Measurements from ENCODE around the gene KSR1. TPM values are rescaled to one million over a fixed set of nuclear protein-coding genes. Genes with fewer than 3 reads are reported as not detected.
"Not testable (repeated sequence)": the region's sequence is repeated elsewhere in the genome, so short reads cannot be mapped to it uniquely, and the experiment has no call there.

KSR1 gene
- total RNA-seq, 4 donors from 2014 or later = 17.7 to 77.0 (median 34.6) TPM

DNA sequence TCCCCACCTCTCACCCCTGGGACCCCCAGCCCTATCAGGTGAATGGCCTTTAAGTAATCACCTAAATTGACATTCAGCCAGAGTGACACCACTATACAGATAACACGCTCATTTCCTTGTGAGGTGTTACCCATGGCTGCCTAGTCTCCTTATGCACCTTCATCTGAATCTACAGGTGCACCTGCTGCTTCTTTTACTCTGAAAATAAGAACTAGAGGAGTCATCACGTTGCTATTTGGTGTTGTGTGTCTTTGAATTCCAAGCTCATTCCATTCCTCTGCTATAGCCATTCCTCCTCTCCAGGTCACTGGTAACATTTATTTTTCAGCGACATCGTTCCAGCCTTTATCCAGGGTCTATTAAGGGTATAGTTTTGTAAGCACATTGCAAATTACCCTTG is 184.5 kb downstream of the KSR1 start:
- Histone ChIP-seq H3K4me3 (no peak overlapping the region), H3K27ac (no peak overlapping the region), H3K9me3 (no peaks in the 10 kb centered on the region), H3K36me3 (no peaks in the 10 kb centered on the region), H3K4me1 (no peaks in the 10 kb centered on the region), H3K27me3 (no peaks in the 10 kb centered on the region)
- intact Hi-C loops (cut with DNase I; ENCODE audit: low total_unique reads) = no loop called here
- no peak for DNase-seq
- no peak for TF ChIP-seq POLR2A (IDR thresholded peaks at IDR 0.05)
- TF ChIP-seq, protein P1, sequence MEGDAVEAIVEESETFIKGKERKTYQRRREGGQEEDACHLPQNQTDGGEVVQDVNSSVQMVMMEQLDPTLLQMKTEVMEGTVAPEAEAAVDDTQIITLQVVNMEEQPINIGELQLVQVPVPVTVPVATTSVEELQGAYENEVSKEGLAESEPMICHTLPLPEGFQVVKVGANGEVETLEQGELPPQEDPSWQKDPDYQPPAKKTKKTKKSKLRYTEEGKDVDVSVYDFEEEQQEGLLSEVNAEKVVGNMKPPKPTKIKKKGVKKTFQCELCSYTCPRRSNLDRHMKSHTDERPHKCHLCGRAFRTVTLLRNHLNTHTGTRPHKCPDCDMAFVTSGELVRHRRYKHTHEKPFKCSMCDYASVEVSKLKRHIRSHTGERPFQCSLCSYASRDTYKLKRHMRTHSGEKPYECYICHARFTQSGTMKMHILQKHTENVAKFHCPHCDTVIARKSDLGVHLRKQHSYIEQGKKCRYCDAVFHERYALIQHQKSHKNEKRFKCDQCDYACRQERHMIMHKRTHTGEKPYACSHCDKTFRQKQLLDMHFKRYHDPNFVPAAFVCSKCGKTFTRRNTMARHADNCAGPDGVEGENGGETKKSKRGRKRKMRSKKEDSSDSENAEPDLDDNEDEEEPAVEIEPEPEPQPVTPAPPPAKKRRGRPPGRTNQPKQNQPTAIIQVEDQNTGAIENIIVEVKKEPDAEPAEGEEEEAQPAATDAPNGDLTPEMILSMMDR (IDR thresholded peaks at IDR 0.05) = no peak

DNA sequence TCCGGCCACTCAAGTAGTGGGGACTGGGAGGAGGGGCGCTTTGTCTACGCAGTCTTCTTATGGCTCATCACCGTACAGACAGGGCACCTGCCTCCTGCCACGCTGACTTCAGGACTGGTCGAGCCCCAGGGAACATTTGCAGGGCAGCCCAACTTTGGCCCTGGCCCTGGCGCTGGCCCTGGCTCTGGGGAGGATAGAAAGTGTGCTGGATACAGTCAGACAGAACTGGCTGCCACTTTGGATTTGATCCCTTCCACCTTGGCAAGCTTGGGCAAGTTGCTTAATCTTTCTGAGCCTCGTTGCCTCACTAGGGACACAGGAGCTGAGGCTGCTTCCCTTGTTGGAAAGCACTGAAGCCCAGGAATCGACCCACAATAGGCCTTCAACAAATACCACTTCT is 188.3 kb downstream of the KSR1 start:
- Histone ChIP-seq H3K4me3 (no peak overlapping the region), H3K4me1 (no peaks in the 10 kb centered on the region), H3K27me3 (no peaks in the 10 kb centered on the region), H3K27ac (no peak overlapping the region), H3K36me3 (no peaks in the 10 kb centered on the region), H3K9me3 (no peaks in the 10 kb centered on the region)
- intact Hi-C loops (cut with DNase I; ENCODE audit: low total_unique reads) = no loop called here
- no peak for TF ChIP-seq POLR2A (IDR thresholded peaks at IDR 0.05)
- TF ChIP-seq, protein P1 (IDR thresholded peaks at IDR 0.05) = no peak
- DNase-seq = no peak

GRCh38 chr17:27645621-27646020 is 189.4 kb downstream of the KSR1 start:
- H3K27me3 ChIP-seq; DNase-seq; H3K4me3 ChIP-seq; intact Hi-C loops (cut with DNase I; ENCODE audit: low total_unique reads); H3K36me3 ChIP-seq; H3K4me1 ChIP-seq; H3K27ac ChIP-seq; H3K9me3 ChIP-seq: not testable (repeated sequence)

- TF ChIP-seq, protein P1 (IDR thresholded peaks at IDR 0.05) = no peak
- TF ChIP-seq POLR2A (IDR thresholded peaks at IDR 0.05) = no peak
- no peaks in the 10 kb centered on the region for H3K36me3 ChIP-seq
- no peaks in the 10 kb centered on the region for H3K4me1 ChIP-seq
- intact Hi-C loops (cut with DNase I; ENCODE audit: low total_unique reads) = no loop called here
- H3K9me3 ChIP-seq = no peaks in the 10 kb centered on the region
- no peaks in the 10 kb centered on the region for H3K27me3 ChIP-seq
- DNase-seq = no peak
- no peak overlapping the region for H3K27ac ChIP-seq
- no peak overlapping the region for H3K4me3 ChIP-seq
Measured at GRCh38 chr17:27646232-27646631, 190.0 kb downstream of the KSR1 start.

- Histone ChIP-seq H3K9me3 (no peaks in the 10 kb centered on the region), H3K27ac (no peak overlapping the region), H3K4me3 (no peak overlapping the region), H3K36me3 (no peaks in the 10 kb centered on the region), H3K4me1 (no peaks in the 10 kb centered on the region), H3K27me3 (no peaks in the 10 kb centered on the region)
- TF ChIP-seq, protein P1 (IDR thresholded peaks at IDR 0.05) = no peak
- TF ChIP-seq POLR2A (IDR thresholded peaks at IDR 0.05) = no peak
- DNase-seq = no peak
- intact Hi-C loops (cut with DNase I; ENCODE audit: low total_unique reads) = no loop called here
Measured at GRCh38 chr17:27647765-27648164, 191.5 kb downstream of the KSR1 start.

GRCh38 chr17:27649111-27649571 is 192.9 kb downstream of the KSR1 start:
- H3K36me3 ChIP-seq; H3K9me3 ChIP-seq; DNase-seq; intact Hi-C loops (cut with DNase I; ENCODE audit: low total_unique reads); H3K27me3 ChIP-seq; H3K27ac ChIP-seq; H3K4me3 ChIP-seq; H3K4me1 ChIP-seq: not testable (repeated sequence)

Data from uterus (tissue), 4 donors.